ENCODE measurements around the gene FMOD.

DNA sequence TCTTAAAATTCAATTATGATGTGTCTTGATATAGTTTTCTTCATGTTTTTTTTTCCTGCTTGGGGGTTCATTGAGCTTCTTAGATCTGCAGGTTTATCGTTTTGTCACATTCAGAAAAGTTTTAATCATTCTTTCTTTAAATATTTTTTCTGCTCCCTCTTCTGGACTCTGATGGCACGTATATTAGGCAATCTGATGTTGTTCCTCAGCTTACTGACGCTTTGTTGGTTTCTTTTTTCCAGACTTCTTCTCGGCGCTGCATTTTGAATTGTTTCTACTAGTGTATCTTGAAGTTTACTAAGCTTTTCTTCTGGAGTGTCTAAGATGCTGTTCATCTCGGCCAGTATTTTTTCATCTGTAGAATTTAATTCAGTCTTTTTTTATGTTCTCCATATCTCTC, 44.8 kb upstream of the FMOD start:
- TF ChIP-seq ZNF274 (IDR thresholded peaks at IDR 0.05; ENCODE audit: low read depth, low read length) (no peak), SUZ12 (IDR thresholded peaks at IDR 0.05; ENCODE audit: extremely low read depth, insufficient read depth, insufficient read length) (no peak), YY1 (IDR thresholded peaks at IDR 0.05; ENCODE audit: insufficient read depth, insufficient read length) (no peak)
